Activated naive CD8-positive, alpha-beta T cell treated with anti-CD3 and anti-CD28 coated beads, Interleukin-2, amount 50 U/mL, for 24 hours (primary cell): Measurements from ENCODE around the gene CDO1.

Source experiments
- ATAC-seq: fragments of 150-1000 bp; cut with Tn5 transposase; one replicate; pipeline ENCODE4 v1.10.0; 2021
- DNase-seq: peaks from one replicate; pipeline ENCODE4 v3.0.0; 2021
- H3K27ac Mint-ChIP-seq: one replicate; pipeline ENCODE4 v1.8.0; 2021; ENCODE audit warnings: mild to moderate bottlenecking, mixed read lengths
- H3K27me3 Mint-ChIP-seq: one replicate; pipeline ENCODE4 v1.8.0; 2021; ENCODE audit warnings: mixed read lengths
- H3K36me3 Mint-ChIP-seq: one replicate; pipeline ENCODE4 v1.8.0; 2021; ENCODE audit warnings: low read depth, mixed read lengths
- H3K4me1 Mint-ChIP-seq: one replicate; pipeline ENCODE4 v1.8.0; 2021; ENCODE audit warnings: mixed read lengths
- H3K4me3 Mint-ChIP-seq: one replicate; pipeline ENCODE4 v1.8.0; 2021; ENCODE audit warnings: mild to moderate bottlenecking, moderate library complexity, mixed read lengths
- H3K9me3 Mint-ChIP-seq: one replicate; pipeline ENCODE4 v1.8.0; 2021; ENCODE audit warnings: mixed read lengths

Gene CDO1

DNA sequence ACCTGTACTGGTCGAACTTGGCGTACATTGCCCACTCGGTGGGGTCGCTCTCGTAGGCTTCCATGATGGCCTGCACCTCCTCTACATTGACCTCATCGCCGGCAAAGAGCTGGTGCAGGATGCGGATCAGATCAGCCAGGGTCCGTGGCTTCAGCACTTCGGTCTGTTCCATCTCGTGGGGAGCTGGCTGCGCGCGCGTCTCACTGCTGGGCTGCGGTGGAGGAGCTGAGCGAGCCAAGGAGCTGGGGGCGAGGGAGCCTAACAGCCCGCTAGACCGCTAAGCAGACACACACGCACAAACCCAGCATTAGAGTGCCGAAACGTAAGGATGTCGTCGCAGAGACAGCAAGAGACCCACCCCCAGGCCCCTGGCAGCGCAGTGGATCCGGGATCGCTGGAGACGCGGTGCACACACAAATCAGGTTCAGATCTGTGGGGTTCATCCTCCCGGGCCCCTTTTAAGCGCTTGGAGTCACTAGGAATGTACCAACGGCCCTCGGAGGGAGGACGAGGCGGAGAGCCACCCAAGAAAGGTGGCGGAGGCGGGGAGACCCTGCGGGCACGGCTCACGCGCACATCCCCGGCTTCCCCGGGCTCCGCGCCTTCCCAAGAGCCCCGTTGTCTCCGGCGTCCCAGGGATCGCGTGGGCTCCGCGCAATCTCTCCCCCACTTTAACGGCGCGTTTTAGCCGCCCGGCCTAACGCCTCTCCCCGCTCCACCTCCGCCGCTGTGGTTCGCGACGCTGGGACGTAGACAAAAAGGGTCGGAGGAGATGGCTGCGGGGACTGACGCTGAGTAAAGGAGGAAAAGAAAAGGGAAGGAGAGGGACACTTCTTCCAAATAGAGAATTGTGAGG, at the start of gene CDO1:
TSS of gene CDO1 (minus strand) at position 434 of the 856 bp plus-strand sequence. CDS start at position 172, 262 bp downstream.
- H3K27ac Mint-ChIP-seq: no peak within 1 kb of the TSS
- DNase-seq: peak; percentile 39
- peak within 1 kb of the TSS; percentile 74 for H3K4me3 Mint-ChIP-seq
- H3K9me3 Mint-ChIP-seq: no peaks in the 10 kb centered on the region
- H3K4me1 Mint-ChIP-seq: peaks cover 26% of the 10 kb centered on the region
- H3K27me3 Mint-ChIP-seq: peaks cover 70% of the 10 kb centered on the region
- ATAC-seq: peak; percentile 68
- no peaks in the 10 kb centered on the region for H3K36me3 Mint-ChIP-seq

DNA sequence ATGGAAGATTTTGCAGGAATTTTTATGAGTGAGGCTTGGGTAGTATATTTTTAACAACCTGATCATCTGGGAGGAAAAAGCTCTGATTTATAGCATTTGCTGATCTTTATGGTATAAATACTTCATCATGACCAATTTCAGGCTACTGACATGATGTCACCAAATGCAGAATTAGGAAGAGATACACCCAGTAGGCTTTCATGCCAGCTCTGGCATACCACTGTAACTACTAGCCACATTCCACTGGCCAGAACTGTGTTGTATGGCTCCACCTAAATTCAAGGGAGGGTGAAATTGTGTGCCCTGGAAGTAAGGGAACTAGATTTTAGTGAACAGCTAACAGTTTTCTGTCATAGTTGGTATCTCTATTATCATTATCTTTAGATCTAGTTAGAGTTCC, 42.9 kb upstream of the CDO1 start:
- Mint-ChIP-seq H3K4me1 (peaks cover 24% of the 10 kb centered on the region), H3K27ac (no peak overlapping the region), H3K9me3 (peaks cover 4% of the 10 kb centered on the region), H3K4me3 (no peak overlapping the region), H3K36me3 (peaks cover 16% of the 10 kb centered on the region), H3K27me3 (no peaks in the 10 kb centered on the region)
- ATAC-seq: no peak
- DNase-seq: no peak

DNA sequence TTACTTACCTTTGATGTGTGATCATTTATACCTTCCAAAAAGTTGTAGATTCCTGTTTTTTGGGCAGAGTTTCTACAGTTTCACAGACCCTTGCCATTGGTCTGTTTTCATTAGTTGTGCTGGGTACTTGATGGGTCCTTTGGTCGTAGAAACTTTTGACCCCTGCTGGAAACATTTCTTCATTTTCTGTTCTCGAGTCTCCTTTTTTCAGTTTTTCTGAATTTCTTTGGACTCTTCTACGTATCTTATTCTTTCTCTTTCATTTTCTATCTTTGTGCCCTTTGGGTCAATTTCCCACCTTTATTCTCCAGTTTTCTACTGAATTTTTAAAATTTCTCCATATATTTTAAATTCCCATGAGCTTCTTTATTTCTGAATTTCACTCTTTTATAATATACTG, 41.9 kb upstream of the CDO1 start:
- no peak overlapping the region for H3K4me3 Mint-ChIP-seq
- no peak overlapping the region for H3K27ac Mint-ChIP-seq
- no peak for DNase-seq
- H3K4me1 Mint-ChIP-seq: peaks cover 30% of the 10 kb centered on the region
- H3K9me3 Mint-ChIP-seq: peaks cover 12% of the 10 kb centered on the region
- H3K36me3 Mint-ChIP-seq: peaks cover 22% of the 10 kb centered on the region
- ATAC-seq: no peak
- no peaks in the 10 kb centered on the region for H3K27me3 Mint-ChIP-seq

DNA sequence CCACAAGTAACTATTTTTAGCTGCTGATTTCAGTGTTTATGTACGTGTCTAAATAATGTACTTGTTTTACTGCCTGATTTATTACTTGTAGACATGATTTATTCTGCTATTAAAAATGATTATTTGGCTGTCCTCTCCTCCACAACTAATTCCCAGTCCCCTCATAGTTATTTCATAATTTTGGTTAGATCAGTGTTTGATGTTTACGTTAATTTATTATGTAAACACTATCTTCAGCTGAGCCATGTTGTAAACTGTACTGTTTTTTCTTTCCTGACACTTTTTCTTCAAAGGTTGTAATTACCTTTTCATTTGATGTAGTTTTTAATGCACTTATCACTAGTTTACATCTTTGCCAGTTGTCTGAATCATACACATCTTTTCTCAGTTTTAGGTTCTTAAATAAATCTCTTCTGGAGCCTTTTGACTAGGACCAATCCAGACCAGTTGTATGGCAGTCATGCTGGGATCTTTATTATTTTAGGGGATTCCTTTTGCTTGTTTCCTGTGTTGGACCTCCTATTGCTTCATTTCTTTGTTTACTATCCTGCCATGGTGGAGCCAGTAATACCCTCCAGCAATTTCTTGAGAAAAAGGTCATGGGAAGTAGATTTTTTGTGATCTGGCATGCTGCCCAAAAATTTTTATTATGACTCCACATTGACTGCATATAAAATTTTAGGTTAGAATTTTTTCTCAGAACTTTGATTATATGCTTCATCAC, 41.3 kb upstream of the CDO1 start:
- no peak overlapping the region for H3K27ac Mint-ChIP-seq
- no peaks in the 10 kb centered on the region for H3K27me3 Mint-ChIP-seq
- H3K36me3 Mint-ChIP-seq: peaks cover 26% of the 10 kb centered on the region
- peaks cover 17% of the 10 kb centered on the region for H3K9me3 Mint-ChIP-seq
- ATAC-seq (no peak), DNase-seq (no peak)
- no peak overlapping the region for H3K4me3 Mint-ChIP-seq
- peaks cover 30% of the 10 kb centered on the region for H3K4me1 Mint-ChIP-seq

DNA sequence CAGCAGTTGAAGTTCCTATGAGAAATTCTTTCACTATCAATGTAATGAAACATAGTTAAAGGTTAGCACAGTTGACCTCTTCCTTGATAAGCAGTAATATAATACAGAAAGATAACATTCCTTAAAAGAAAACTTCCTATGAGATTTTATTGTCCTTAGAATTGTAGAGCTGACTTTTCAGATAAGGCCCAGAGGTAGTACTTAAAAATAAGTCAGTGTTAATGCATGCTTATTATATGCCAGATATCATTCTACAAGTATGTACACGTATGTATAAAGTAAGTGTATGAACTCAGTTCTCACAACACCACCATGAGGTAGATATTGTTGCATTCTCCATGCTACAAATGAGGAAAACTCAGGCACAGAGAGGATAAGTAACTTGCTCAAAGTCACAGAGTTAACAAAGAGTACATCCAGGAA, 40.6 kb upstream of the CDO1 start:
- ATAC-seq (no peak), DNase-seq (no peak)
- Mint-ChIP-seq H3K4me3 (no peak overlapping the region), H3K36me3 (peaks cover 25% of the 10 kb centered on the region), H3K27me3 (no peaks in the 10 kb centered on the region), H3K9me3 (peaks cover 17% of the 10 kb centered on the region), H3K4me1 (peaks cover 31% of the 10 kb centered on the region), H3K27ac (no peak overlapping the region)

DNA sequence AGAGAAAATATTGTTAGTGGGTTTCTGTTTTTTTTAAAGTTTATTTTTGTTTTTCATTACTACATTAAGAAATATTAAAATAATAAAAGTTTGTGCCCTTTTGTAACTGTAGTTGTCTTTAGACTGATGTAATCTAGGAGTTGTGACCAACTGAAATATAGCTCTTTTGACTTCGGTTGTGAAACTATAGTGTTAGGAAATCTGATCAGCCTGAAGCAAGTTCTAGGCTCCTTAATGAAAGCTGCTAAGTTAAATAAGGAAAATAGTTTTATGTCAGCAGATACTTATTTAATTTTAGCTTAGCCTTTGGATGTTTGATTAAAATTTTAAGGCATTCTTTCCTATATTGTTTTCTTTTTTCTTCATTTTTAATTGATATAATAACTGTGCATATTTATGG, 39.5 kb upstream of the CDO1 start:
- Mint-ChIP-seq H3K27ac (no peak overlapping the region), H3K36me3 (peaks cover 20% of the 10 kb centered on the region), H3K27me3 (no peaks in the 10 kb centered on the region), H3K4me1 (peaks cover 38% of the 10 kb centered on the region), H3K4me3 (no peak overlapping the region), H3K9me3 (peaks cover 14% of the 10 kb centered on the region)
- DNase-seq (no peak), ATAC-seq (no peak)

DNA sequence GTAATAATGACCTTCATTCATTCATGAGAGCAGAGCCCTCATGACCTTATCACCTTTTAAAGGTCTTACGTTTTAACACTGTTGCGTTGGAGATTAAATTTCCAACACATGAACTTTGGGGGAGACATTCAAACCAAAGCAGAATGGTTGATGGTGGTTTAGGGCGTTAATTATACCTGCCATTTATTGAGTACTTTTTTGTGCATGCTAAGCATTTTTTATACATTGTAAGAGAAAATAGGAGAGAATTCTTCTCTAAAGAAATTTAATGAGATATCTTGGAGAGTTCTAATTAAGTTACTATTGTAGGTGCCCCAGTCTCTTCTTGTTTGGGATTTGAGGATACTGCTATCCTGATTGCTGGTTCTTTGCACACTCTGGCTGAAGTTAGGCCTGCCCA, 37.7 kb upstream of the CDO1 start:
- Mint-ChIP-seq H3K9me3 (peaks cover 13% of the 10 kb centered on the region), H3K4me3 (no peak overlapping the region), H3K4me1 (peaks cover 41% of the 10 kb centered on the region), H3K36me3 (peaks cover 19% of the 10 kb centered on the region), H3K27ac (no peak overlapping the region), H3K27me3 (no peaks in the 10 kb centered on the region)
- DNase-seq (no peak), ATAC-seq (no peak)

DNA sequence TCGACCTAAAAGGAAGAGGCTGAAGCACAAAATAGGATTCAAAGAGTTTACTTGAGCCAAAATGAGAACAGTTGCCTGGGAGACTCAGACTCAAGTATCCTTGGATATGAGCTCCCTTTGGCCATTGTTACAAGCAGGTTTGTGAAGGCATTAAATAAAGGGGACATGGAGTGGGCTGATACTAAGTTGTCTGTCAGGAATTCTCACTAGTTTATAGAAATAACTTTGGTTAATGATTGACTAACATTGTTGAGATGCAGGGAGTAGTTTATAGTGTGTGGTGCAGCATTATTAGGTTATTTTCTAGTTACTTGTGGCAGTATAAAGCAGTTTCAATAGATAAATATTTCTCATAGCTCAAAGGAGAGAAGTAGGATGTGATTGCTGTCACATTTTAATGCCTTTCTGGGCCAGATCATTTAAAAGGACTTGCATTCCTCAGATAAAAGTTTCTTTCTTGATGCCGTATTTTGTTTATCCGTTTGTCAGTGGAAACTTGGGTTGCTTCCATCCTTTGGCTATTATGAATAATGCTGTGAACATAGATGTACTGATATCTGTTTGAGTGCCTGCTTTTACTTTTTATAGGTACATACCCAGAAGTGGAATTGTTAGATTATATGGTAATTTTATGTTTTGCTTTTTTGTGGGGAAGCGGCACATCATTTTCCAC, 34.4 kb upstream of the CDO1 start:
- Mint-ChIP-seq H3K27ac (no peak overlapping the region), H3K4me3 (no peak overlapping the region), H3K4me1 (peaks cover 23% of the 10 kb centered on the region), H3K27me3 (no peaks in the 10 kb centered on the region), H3K36me3 (peaks cover 19% of the 10 kb centered on the region), H3K9me3 (peaks cover 13% of the 10 kb centered on the region)
- DNase-seq (no peak), ATAC-seq (no peak)

DNA sequence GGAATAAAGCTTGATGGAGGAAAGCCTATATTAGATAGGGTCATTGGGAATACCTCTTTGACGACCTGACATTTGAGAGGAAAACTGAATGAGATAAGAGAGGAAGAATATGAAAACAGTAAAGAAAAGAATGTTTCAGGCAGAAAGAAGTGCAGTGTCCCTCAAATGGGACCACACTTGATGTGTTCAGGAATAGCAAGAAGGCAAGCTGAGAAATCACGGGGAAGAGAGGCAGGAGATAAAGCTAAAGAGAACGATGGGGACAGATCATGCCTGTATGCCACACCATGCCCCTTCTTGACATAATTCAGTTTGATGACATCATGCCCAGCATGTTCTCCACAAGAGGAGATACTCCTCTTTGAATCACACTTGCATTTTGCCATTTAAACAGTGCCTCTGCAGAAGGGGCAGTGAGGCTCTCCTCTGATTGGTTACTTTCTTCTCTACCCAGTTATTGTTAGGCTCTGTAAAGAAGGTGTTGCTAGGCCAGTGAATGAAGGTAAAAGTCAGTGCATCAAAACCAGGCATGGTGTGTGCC, 32.9 kb upstream of the CDO1 start:
- no peak for DNase-seq
- Mint-ChIP-seq H3K4me3 (no peak overlapping the region), H3K4me1 (peaks cover 31% of the 10 kb centered on the region), H3K9me3 (peaks cover 13% of the 10 kb centered on the region), H3K36me3 (peaks cover 13% of the 10 kb centered on the region), H3K27ac (no peak overlapping the region), H3K27me3 (no peaks in the 10 kb centered on the region)
- ATAC-seq: no peak

DNA sequence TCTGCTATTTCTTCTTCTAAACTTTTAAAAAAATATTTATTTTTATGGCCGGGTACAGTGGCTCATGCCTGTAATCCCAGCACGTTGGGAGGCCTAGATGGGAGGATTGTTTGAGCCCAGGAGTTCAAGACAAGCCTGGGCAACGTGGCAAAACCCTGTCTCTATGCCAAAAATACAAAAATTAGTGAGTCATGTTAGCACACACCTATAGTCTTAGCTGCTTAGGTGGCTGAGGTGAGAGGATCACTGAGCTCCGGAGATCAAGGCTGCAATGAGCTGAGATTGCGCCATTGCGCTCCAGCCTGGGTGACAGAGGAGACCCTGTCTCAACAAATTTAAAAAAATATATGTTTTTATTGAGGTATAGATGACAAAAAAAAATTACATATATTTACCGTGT, 30.8 kb upstream of the CDO1 start:
- no peaks in the 10 kb centered on the region for H3K27me3 Mint-ChIP-seq
- H3K4me3 Mint-ChIP-seq: no peak overlapping the region
- ATAC-seq: no peak

DNA sequence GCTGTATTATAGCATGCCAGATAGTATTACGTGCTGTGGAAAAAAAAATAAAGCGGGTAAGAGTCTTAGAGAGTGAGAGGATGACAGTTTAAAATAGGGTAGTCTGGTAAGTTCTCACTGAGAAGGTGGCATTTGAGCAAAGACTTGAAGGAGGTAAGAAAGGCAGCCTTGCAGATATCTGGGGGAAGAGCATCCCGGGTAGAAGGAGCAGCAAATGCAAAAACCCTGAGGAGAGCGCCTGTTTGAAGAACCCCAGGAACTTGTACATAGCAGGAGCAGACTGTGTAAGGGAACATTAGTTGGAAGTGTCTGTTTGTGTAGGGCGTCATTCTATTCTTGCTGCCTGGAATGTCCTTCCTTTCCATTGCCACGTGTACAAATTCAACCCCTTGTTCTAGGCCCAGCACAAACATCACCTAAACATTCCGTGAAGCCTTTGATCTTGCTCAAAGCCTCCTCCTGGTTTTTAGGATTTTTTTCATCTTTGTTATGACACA, 27.9 kb upstream of the CDO1 start:
- DNase-seq (no peak), ATAC-seq (no peak)
- no peaks in the 10 kb centered on the region for H3K9me3 Mint-ChIP-seq
- peaks cover 43% of the 10 kb centered on the region for H3K4me1 Mint-ChIP-seq
- H3K27ac Mint-ChIP-seq: no peak overlapping the region
- peaks cover 2% of the 10 kb centered on the region for H3K36me3 Mint-ChIP-seq
- H3K27me3 Mint-ChIP-seq: no peaks in the 10 kb centered on the region
- no peak overlapping the region for H3K4me3 Mint-ChIP-seq

More for the DNA sequence above, 30.8 kb upstream of the CDO1 start:
- DNase-seq: no peak
- H3K4me1 Mint-ChIP-seq: peaks cover 45% of the 10 kb centered on the region
- no peak overlapping the region for H3K27ac Mint-ChIP-seq
- H3K36me3 Mint-ChIP-seq: no peaks in the 10 kb centered on the region
- no peaks in the 10 kb centered on the region for H3K9me3 Mint-ChIP-seq

DNA sequence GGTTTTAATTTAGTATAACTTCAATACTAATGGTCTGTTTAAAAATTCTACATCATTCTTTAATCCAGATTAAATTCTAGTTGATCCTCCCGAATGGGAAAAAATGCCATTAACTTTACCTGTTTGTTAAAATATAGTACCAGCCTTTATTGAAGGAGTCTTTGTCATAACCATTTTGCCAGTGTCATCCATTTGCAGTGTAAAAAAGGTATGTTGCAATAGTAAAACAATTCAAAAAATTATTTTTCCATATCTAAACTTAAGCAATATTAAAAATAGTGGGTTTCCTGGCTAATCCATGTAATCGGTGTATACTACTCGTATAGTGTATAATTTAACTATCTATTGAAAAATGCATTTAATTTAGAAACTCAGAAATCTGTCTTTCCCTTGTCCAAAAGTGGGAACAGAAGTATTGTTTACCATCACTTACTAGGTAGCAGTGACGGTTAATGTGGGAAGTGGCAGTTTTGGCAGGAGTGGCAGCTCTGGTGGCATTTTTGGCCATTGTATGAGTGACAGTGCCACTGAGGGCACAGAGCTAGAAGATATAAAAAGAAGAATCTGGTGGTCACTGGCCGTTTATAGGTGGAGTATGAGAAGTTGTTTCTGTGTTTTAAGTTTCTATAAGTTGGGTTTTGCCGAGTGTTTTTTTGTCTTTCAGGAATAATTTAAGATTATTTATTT, 27.1 kb upstream of the CDO1 start:
- Mint-ChIP-seq H3K27me3 (no peaks in the 10 kb centered on the region), H3K36me3 (peaks cover 2% of the 10 kb centered on the region), H3K27ac (peak overlapping the region; percentile 81), H3K4me1 (peaks cover 50% of the 10 kb centered on the region), H3K4me3 (peak overlapping the region; percentile 96), H3K9me3 (no peaks in the 10 kb centered on the region)
- DNase-seq (no peak), ATAC-seq (no peak)

DNA sequence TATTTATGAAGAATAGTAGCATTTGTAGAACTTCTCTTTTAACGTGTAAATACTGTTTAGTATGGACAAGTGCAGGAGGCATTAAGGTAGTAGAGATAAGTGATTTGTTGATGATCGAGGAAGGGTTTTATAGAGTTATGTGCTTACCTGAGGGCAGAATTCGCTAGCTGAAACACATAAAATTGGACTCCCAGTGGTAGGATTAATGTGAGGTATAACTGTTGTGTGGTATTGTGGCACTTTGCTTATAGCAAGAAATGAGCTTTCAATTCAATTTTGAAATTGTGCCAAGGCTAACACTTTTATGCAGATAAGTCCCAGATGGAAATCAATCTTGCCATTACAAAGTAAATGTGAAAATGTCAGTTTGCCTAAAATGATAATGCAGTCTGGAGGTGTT, 26.5 kb upstream of the CDO1 start:
- DNase-seq (no peak), ATAC-seq (no peak)
- peaks cover 3% of the 10 kb centered on the region for H3K36me3 Mint-ChIP-seq
- no peaks in the 10 kb centered on the region for H3K9me3 Mint-ChIP-seq
- H3K27me3 Mint-ChIP-seq: no peaks in the 10 kb centered on the region
- H3K4me3 Mint-ChIP-seq: peak overlapping the region; percentile 96
- peak overlapping the region; percentile 81 for H3K27ac Mint-ChIP-seq
- H3K4me1 Mint-ChIP-seq: peaks cover 55% of the 10 kb centered on the region
